ENCODE measurements around the gene PIK3CD.
"Not testable (repeated sequence)": the region's sequence is repeated elsewhere in the genome, so short reads cannot be mapped to it uniquely, and the experiment has no call there.

PIK3CD gene

DNA sequence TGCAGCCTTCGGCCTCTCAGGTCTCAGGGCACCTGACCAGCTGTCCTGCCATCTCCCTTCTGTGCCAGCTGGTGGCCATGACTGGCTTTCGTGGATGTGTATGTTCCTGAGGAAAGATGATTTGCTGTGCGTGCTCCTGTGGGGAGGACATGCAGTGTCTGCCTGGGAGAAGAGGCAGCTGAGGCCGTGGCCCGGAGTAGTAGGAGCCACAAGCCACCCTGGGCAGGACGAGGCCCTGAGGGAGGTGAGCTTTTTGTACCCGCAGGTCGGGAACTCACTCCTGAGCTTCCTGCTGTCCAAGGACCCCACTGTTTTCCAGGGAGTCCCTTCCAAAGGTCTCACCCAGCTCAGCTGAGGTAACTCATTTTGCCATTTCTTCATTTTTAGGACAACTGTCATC lies 58.5 kb downstream of the PIK3CD start:
- in situ Hi-C loops (cut with MboI; ENCODE audit: low pct_unique_long_range_greater_than_20kb, low sequenced_read_pairs): no loop called here
- no peak for DNase-seq

- in situ Hi-C loops (cut with MboI; ENCODE audit: low pct_unique_long_range_greater_than_20kb, low sequenced_read_pairs): no loop called here
- DNase-seq: no peak
Measured at GRCh38 chr1:9711466-9712020, 60.0 kb downstream of the PIK3CD start.

- in situ Hi-C loops (cut with MboI; ENCODE audit: low pct_unique_long_range_greater_than_20kb, low sequenced_read_pairs); DNase-seq: not testable (repeated sequence)
Measured at GRCh38 chr1:9712767-9713166, 61.2 kb downstream of the PIK3CD start.

- no peak for DNase-seq
- in situ Hi-C loops (cut with MboI; ENCODE audit: low pct_unique_long_range_greater_than_20kb, low sequenced_read_pairs): no loop called here
Measured at GRCh38 chr1:9714257-9714718, 62.8 kb downstream of the PIK3CD start.

DNA sequence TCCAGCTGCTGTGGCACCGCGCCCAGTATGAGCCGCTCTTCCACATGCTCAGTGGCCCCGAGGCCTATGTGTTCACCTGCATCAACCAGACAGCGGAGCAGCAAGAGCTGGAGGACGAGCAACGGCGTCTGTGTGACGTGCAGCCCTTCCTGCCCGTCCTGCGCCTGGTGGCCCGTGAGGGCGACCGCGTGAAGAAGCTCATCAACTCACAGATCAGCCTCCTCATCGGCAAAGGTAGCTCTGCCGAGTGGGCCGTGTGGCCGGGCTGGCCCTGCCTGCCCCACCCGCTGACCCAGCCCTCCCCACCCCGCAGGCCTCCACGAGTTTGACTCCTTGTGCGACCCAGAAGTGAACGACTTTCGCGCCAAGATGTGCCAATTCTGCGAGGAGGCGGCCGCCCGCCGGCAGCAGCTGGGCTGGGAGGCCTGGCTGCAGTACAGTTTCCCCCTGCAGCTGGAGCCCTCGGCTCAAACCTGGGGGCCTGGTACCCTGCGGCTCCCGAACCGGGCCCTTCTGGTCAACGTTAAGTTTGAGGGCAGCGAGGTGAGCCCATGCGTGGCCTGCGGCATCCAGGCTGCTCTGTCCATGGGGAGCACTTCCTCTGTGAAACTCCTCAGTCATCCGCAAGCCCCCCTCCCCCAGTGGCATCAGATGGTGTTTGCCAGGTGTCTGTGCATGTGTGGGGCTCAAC lies 64.2 kb downstream of the PIK3CD start:
- in situ Hi-C loops (cut with MboI; ENCODE audit: low pct_unique_long_range_greater_than_20kb, low sequenced_read_pairs): no loop called here
- no peak for DNase-seq

DNA sequence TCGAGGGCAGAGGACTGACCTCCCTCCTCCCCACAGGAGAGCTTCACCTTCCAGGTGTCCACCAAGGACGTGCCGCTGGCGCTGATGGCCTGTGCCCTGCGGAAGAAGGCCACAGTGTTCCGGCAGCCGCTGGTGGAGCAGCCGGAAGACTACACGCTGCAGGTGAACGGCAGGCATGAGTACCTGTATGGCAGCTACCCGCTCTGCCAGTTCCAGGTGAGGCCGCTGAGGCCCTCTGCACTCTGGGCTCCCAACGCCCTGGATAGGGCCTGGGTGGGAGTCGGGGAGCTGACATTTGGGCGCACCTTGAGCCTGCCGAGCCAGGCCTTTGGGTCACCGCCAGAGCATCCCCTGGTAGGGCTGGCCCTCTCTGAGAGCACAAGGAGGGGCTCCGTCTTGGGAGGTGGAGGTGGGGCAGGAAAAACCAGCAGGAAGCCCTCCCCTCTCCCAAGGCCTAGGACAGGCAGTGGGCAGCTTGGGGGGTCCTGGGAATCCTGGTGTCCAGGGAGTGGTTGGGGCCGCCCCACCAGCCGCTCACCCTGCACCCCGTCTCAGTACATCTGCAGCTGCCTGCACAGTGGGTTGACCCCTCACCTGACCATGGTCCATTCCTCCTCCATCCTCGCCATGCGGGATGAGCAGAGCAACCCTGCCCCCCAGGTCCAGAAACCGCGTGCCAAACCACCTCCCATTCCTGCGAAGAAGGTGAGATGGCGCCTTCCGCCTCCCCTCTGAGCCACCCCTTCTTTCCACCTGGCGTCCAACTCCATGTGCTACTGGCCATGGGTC lies 65.1 kb downstream of the PIK3CD start:
- in situ Hi-C loops (cut with MboI; ENCODE audit: low pct_unique_long_range_greater_than_20kb, low sequenced_read_pairs): no loop called here
- no peak for DNase-seq

- DNase-seq: peak; percentile 98
Measured at GRCh38 chr1:9717193-9718005, 65.9 kb downstream of the PIK3CD start.

GRCh38 chr1:9718006-9718680 lies 66.6 kb downstream of the PIK3CD start:
- no peak for DNase-seq
- in situ Hi-C loops (cut with MboI; ENCODE audit: low pct_unique_long_range_greater_than_20kb, low sequenced_read_pairs): no loop called here

More at GRCh38 chr1:9717193-9718005, 65.9 kb downstream of the PIK3CD start:
- in situ Hi-C loops (cut with MboI; ENCODE audit: low pct_unique_long_range_greater_than_20kb, low sequenced_read_pairs): no loop called here

DNA sequence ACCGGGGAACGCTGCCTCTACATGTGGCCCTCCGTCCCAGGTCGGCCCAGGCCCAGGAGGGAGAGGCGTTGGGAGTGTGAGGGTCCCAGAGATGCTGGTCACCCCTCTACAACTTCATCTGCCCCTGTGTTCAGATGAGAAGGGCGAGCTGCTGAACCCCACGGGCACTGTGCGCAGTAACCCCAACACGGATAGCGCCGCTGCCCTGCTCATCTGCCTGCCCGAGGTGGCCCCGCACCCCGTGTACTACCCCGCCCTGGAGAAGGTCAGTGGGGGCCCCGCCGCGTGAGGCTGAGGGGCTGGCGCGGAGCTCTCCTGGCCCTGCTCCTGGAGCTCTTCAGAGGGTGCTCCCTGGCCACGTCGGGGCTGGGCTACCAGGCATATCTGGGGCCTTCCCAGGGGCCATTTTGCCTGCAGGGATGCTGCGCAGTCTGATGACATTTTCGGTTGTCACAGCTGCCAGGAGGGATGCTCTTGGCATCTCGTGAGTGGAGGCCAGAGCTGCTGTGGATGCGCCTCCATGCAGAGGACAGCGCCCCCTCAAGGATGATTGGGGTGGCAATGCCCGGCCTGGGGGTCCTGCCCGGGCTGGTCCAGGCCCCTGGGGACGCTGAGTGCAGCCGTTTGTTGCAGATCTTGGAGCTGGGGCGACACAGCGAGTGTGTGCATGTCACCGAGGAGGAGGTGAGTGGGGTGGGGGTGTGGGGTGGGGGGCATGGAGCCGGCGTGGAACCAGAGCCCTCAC lies 68.6 kb downstream of the PIK3CD start:
- no peak for DNase-seq
- in situ Hi-C loops (cut with MboI; ENCODE audit: low pct_unique_long_range_greater_than_20kb, low sequenced_read_pairs): no loop called here

DNA sequence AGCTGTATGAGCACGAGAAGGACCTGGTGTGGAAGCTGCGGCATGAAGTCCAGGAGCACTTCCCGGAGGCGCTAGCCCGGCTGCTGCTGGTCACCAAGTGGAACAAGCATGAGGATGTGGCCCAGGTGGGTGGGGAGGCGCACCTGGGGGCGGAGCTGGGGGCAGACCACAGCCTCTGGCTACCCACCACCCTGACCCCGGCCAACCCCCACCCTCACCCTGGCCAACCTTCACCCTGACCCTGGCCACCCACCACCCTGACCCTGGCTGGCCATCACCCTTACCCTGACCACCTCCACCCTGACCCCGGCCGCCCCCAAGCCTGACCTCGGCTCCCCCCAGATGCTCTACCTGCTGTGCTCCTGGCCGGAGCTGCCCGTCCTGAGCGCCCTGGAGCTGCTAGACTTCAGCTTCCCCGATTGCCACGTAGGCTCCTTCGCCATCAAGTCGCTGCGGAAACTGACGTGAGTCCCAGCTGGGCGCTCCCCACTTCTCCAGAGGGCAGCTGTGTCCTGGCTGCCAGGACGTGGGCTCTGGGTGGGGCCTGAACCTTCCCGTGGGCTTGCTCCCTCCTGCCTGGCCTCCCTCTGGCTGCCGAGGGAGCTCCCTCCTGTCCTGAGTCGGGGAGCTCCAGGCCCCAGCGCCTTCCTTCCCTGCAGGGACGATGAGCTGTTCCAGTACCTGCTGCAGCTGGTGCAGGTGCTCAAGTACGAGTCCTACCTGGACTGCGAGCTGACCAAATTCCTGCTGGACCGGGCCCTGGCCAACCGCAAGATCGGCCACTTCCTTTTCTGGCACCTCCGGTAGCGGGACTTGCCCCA lies 69.5 kb downstream of the PIK3CD start:
- in situ Hi-C loops (cut with MboI; ENCODE audit: low pct_unique_long_range_greater_than_20kb, low sequenced_read_pairs): no loop called here

GRCh38 chr1:9721606-9722377 lies 70.3 kb downstream of the PIK3CD start:
- peak; percentile 66 for DNase-seq

More for the DNA sequence above, 69.5 kb downstream of the PIK3CD start:
- no peak for DNase-seq

DNA sequence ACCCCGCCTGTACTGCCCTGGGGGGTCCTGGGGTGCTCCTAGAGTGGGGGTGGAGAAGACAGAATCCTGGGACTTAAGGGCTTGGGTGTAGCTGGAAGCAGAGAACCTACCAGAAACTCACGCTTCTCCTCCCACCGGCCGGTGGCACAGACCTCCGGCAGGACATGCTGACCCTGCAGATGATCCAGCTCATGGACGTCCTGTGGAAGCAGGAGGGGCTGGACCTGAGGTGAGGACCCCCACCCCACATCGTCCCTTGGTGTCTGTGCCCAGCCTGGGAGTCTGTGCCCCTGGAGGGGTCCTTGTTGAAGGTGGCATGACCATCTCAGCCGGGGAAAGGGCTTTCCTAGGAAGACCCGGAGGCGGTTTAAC lies 70.8 kb downstream of the PIK3CD start:
- no peak for DNase-seq
- in situ Hi-C loops (cut with MboI; ENCODE audit: low pct_unique_long_range_greater_than_20kb, low sequenced_read_pairs): no loop called here

More at GRCh38 chr1:9721606-9722377, 70.3 kb downstream of the PIK3CD start:
- in situ Hi-C loops (cut with MboI; ENCODE audit: low pct_unique_long_range_greater_than_20kb, low sequenced_read_pairs): no loop called here

GRCh38 chr1:9723068-9723805 lies 71.7 kb downstream of the PIK3CD start:
- in situ Hi-C loops (cut with MboI; ENCODE audit: low pct_unique_long_range_greater_than_20kb, low sequenced_read_pairs): no loop called here
- DNase-seq: no peak

DNA sequence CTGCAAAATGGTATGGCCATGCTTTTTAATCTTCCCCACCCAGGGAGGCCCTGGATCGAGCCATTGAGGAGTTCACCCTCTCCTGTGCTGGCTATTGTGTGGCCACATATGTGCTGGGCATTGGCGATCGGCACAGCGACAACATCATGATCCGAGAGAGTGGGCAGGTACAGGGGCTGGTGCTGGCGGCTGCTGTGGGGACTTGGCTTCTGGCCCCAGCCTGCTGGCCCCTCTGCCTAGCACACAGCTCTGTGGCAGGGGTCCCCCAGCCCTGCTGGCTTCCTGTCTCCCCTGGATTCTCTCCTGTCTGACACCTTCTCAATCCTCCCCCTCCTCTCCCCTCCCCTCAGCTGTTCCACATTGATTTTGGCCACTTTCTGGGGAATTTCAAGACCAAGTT lies 72.4 kb downstream of the PIK3CD start:
- in situ Hi-C loops (cut with MboI; ENCODE audit: low pct_unique_long_range_greater_than_20kb, low sequenced_read_pairs): no loop called here
- no peak for DNase-seq

- DNase-seq: peak; percentile 80
- in situ Hi-C loops (cut with MboI; ENCODE audit: low pct_unique_long_range_greater_than_20kb, low sequenced_read_pairs): no loop called here
Measured at GRCh38 chr1:9724706-9725476, 73.4 kb downstream of the PIK3CD start.
